Measurements from ENCODE around the gene CRELD2. TPM values are rescaled to one million over a fixed set of nuclear protein-coding genes. Genes with fewer than 3 reads are reported as not detected.

Gene CRELD2
- total RNA-seq, 6 experiments from 2014 or later: 26.0 to 56.4 (median 47.8) TPM

DNA sequence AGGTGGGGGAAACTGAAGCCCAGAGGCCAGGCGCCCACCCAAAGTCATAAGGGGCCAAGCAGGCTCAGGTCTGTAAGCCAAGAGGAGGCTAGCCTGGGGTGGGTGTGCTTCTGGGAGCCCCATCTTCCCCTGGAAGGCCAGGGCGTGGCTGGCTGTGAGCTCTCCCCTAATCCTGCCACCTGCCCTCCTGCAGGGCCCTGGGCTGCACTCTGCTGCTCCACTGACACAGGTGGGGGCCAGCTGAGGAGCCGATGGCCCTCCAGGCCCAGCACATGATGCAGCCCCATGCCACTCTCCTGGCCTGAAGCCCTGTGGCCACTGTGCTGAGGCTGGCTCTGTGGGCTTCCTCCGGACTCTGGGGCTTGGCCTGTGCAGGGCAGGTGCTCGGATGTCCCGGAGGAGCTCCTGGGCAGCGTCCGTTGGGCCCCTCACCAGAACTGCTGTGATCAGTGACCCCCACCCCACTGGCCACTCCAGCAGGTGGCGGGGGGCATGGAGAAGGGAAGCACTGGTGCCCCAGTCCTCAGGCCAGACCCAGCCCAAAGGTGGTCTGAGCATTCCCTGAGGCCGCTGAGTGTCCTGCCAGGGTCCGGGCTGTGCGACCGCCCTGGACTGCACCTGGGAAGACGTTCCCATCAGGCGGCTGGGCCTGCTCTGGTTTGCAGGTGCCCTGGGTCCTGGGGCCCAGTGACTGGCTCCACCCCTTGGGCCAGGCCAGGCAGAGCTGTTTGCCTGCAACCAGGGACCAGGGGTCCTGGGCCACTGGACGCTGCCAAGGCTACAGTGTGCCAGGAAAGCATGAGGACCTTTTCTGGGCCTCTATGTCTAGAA, 50.6 kb downstream of the CRELD2 start:
- Histone ChIP-seq H3K27ac (peak overlapping the region; percentile 88 to 97 (median 91)), H3K36me3 (peaks cover 0 to 2% (median under 1%) of the 10 kb centered on the region in 4 donors), H3K4me3 (peak overlapping the region; percentile 27 to 44 (median 40)), H3K9me3 (no peaks in the 10 kb centered on the region), H3K4me1 (peaks cover 0 to 70% (median 39%) of the 10 kb centered on the region in 4 donors), H3K27me3 (no peaks in the 10 kb centered on the region)
- WGBS (ENCODE audit: insufficient coverage, low coverage, low lambda C conversion rate, missing lambda C conversion rate): 95% methylated on average over 7 of the region's 16 CpGs
- ATAC-seq: no peak
- DNase-seq: peak in 2 of 3 donors; percentile 30 to 50
- intact Hi-C loops (cut with DNase I): no loop called here
- TF ChIP-seq, protein P1, sequence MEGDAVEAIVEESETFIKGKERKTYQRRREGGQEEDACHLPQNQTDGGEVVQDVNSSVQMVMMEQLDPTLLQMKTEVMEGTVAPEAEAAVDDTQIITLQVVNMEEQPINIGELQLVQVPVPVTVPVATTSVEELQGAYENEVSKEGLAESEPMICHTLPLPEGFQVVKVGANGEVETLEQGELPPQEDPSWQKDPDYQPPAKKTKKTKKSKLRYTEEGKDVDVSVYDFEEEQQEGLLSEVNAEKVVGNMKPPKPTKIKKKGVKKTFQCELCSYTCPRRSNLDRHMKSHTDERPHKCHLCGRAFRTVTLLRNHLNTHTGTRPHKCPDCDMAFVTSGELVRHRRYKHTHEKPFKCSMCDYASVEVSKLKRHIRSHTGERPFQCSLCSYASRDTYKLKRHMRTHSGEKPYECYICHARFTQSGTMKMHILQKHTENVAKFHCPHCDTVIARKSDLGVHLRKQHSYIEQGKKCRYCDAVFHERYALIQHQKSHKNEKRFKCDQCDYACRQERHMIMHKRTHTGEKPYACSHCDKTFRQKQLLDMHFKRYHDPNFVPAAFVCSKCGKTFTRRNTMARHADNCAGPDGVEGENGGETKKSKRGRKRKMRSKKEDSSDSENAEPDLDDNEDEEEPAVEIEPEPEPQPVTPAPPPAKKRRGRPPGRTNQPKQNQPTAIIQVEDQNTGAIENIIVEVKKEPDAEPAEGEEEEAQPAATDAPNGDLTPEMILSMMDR (IDR thresholded peaks at IDR 0.05): no peak
- TF ChIP-seq POLR2A (IDR thresholded peaks at IDR 0.05): no peak

DNA sequence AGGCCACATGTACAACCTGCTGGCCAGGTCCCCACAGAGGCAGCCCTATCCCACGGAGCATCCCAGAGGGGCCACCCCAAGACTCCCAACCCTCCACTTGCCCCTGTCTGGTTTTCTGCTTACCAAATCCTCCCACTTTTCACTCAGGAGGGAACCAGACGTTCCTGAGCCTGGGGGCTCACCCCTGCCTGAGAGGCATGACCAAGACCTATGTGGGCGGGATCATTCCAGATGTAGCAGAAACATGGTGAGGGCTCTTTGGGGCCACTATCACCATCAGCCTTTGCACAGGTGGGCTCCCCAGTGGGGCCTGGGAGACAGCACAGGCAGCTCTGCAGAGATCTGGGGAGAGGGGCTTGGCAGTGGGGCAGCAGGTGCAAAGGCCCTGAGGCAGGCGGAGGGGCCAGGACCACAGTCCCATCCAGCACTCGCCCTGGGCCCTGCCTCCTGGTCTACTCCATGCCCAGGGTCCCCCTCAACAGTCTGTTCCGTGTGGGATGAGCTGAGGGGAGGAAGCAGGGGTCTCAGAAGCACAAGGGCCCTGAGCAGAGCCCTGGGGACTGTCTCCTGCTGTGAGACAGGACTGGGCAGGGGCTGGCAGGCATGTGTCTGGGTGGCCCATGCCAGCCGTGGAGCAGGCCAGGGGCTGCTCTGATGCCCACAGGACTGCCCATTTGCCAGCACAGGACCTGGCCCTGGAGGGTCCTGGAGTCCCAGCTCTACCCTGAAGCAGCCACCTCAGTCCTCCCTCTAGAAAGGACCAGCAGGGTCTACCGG, 51.5 kb downstream of the CRELD2 start:
- TF ChIP-seq POLR2A (IDR thresholded peaks at IDR 0.05): no peak
- TF ChIP-seq, protein P1 (IDR thresholded peaks at IDR 0.05): no peak
- intact Hi-C loops (cut with DNase I): no loop called here
- Histone ChIP-seq H3K36me3 (no peaks in the 10 kb centered on the region), H3K4me1 (peaks cover 0 to 61% (median 34%) of the 10 kb centered on the region in 4 donors), H3K4me3 (peak overlapping the region in 1 of 3 donors; percentile 1), H3K27me3 (no peaks in the 10 kb centered on the region), H3K27ac (peak overlapping the region; percentile 33 to 97 (median 91)), H3K9me3 (no peaks in the 10 kb centered on the region)
- peak in 2 of 3 donors; percentile 30 to 49 for DNase-seq
- ATAC-seq: no peak
- whole genome bisulfite sequencing (ENCODE audit: insufficient coverage, low coverage, low lambda C conversion rate, missing lambda C conversion rate): no CpG with 5 or more reads among the region's 8 CpGs

DNA sequence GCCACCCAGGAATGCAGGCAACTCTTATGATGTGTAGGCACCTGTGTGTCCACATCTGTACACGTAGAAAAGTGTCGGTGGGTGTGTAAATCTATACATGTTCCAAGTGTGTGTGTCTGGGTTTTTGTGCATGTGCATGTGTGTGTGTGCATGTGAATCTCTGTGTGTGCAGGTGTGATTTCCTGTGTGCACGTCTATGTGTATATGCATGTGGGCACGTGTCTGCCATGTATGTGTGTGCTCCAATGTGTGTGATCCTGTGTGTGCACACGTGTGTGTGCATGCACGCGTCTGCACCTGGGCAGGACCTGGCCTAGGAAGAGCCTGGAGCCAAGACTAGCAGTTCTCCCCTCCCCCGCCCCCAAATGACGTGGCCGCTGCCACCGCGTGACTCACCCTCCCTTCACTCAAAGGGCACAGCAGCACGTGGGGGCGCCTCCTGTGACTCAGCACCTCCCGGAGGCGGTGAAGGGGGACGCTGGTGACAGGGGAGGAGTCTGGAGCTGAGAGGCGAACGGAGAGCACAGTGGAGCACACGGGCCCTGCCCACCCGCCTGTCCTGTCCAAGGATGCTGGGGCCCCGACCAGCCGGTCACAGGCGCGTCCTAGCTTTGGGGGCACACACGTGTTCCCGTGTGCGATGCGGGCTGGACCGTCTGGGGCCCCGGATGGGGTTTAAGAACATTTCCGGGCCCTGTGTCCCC, 52.2 kb downstream of the CRELD2 start:
- DNase-seq (peak; percentile 97 to 98 (median 98)), ATAC-seq (peak; percentile 65 to 79 (median 70))
- H3K36me3 ChIP-seq: no peaks in the 10 kb centered on the region
- TF ChIP-seq POLR2A (IDR thresholded peaks at IDR 0.05): peak; percentile 92
- TF ChIP-seq, protein P1 (IDR thresholded peaks at IDR 0.05): no peak
- H3K4me1 ChIP-seq: peaks cover 0 to 54% (median 29%) of the 10 kb centered on the region in 4 donors
- H3K4me3 ChIP-seq: peak overlapping the region; percentile 40 to 73 (median 72)
- H3K9me3 ChIP-seq: no peaks in the 10 kb centered on the region
- 8% methylated on average over 15 of the region's 32 CpGs for WGBS (ENCODE audit: insufficient coverage, low coverage, low lambda C conversion rate, missing lambda C conversion rate)
- peak overlapping the region; percentile 85 to 97 (median 91) for H3K27ac ChIP-seq
- intact Hi-C loops (cut with DNase I): no loop called here
- no peaks in the 10 kb centered on the region for H3K27me3 ChIP-seq
